GM21381 (cell line): ENCODE data around the gene NEU4.
"Not testable (repeated sequence)": the region's sequence is repeated elsewhere in the genome, so short reads cannot be mapped to it uniquely, and the experiment has no call there.

Experiments
- ATAC-seq: cut with Tn5 transposase; IDR thresholded peaks from one replicate; pipeline ENCODE4 v1.9.1; 2021; ENCODE audit warnings: mild to moderate bottlenecking, moderate library complexity; ENCODE audit not compliant: unreplicated experiment

The NEU4 gene

GRCh38 chr2:241811952-241812729, 3.1 kb downstream of the NEU4 start:
- no peak for ATAC-seq

GRCh38 chr2:241812730-241813643, 4.0 kb downstream of the NEU4 start:
- no peak for ATAC-seq

- ATAC-seq: no peak
These were observed 4.8 kb downstream of the NEU4 start for GRCh38 chr2:241813644-241814392.

- ATAC-seq: no peak
These were observed 5.3 kb downstream of the NEU4 start for GRCh38 chr2:241814393-241814642.

GRCh38 chr2:241814643-241815476, 5.9 kb downstream of the NEU4 start:
- ATAC-seq: no peak

- no peak for ATAC-seq
These were observed 6.8 kb downstream of the NEU4 start for GRCh38 chr2:241815477-241816430.

- ATAC-seq: no peak
These were observed 7.6 kb downstream of the NEU4 start for GRCh38 chr2:241816431-241817121.

- ATAC-seq: no peak
These were observed 8.3 kb downstream of the NEU4 start for GRCh38 chr2:241817126-241817820.

- not testable (repeated sequence) for ATAC-seq
These were observed 8.8 kb downstream of the NEU4 start for GRCh38 chr2:241817821-241818215.

- ATAC-seq: no peak
These were observed 9.4 kb downstream of the NEU4 start for GRCh38 chr2:241818229-241818942.

GRCh38 chr2:241818943-241819270, 9.9 kb downstream of the NEU4 start:
- ATAC-seq: no peak

- not testable (repeated sequence) for ATAC-seq
These were observed 11.1 kb downstream of the NEU4 start for GRCh38 chr2:241819947-241820624.

GRCh38 chr2:241820625-241821384, 11.8 kb downstream of the NEU4 start:
- no peak for ATAC-seq

- no peak for ATAC-seq
These were observed 12.7 kb downstream of the NEU4 start for GRCh38 chr2:241821460-241822263.

- no peak for ATAC-seq
These were observed 13.3 kb downstream of the NEU4 start for GRCh38 chr2:241822264-241822623.
